ENCODE measurements around the gene MSL3B.

Gene MSL3B

GRCh38 chr2:233817361-233817911 is 50.8 kb downstream of the MSL3B start:
- DNase-seq (ENCODE audit: low spot score): no peak

DNA sequence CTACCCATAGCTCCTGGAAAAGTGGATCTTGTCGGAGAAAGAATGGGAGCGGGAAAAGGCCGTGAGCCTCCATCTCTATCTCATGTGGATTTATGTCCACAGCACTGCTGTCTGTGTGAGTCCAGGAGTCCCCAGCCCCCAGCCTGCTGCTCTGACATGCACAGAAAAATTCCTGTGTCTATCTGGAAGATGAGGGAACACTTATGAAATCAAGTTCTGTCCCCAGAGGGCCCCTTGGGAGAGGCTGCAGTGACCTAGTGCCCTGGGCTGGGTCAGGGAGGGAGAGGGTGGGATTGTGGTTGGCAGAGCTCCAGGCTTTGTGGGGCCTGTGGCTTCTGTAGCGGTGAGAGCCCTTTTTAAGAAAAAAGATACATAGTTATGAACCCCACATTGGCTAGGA is 51.4 kb downstream of the MSL3B start:
- no peak for DNase-seq (ENCODE audit: low spot score)

- DNase-seq (ENCODE audit: low spot score): no peak
Observed at GRCh38 chr2:233816334-233816733, 51.9 kb downstream of the MSL3B start.

DNA sequence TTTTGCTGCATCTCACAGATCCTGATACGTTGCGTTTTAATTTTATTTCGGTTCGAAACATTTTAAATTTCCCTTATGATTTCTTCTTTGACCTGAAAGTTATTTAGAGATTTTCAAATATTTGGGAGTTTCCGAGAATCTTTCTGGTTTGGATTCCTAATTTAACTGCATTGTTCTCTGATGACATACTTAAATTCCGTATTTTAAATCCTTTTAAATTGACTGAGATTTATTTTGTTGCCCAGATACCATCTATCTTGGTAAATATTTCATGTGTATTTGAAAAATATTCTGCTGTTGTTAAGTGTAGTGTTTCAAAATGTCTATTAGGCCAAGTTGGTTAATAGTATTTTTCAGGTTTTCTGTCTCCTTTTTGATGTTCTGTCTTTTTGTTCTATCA is 52.3 kb downstream of the MSL3B start:
- no peak for DNase-seq (ENCODE audit: low spot score)
